ENCODE results near the gene EZH2.

GRCh38 chr7:148783801-148784527 is 100.1 kb downstream of the EZH2 start:
- TF ChIP-seq HDGF (IDR thresholded peaks at IDR 0.05; ENCODE audit: borderline replicate concordance) (no peak), SUZ12 (IDR thresholded peaks at IDR 0.05) (no peak), SP1 (IDR thresholded peaks at IDR 0.05) (no peak), FOXA1 (IDR thresholded peaks at IDR 0.05) (no peak), ARNT (IDR thresholded peaks at IDR 0.05) (no peak), L3MBTL2 (conservative IDR thresholded peaks at IDR 0.05) (no peak), NFRKB (IDR thresholded peaks at IDR 0.05) (no peak), PKNOX1 (IDR thresholded peaks at IDR 0.05) (no peak), FOXM1 (IDR thresholded peaks at IDR 0.05; ENCODE audit: borderline replicate concordance) (no peak), TARDBP (IDR thresholded peaks at IDR 0.05) (no peak)
